GM13976 (cell line): ENCODE results near the gene CRHR2.

Experiments
- DNase-seq: peaks from one replicate; pipeline ENCODE4 v3.0.0; 2012; ENCODE audit warnings: low spot score
- in situ Hi-C: fragments of 300-500 bp; cut with MboI; formaldehyde crosslinking; loops from one replicate; pipeline ENCODE4 v1.12.0; 2022; ENCODE audit warnings: low sequenced_read_pairs, mixed read lengths, inconsistent platforms; ENCODE audit not compliant: unreplicated experiment
- TF ChIP-seq, protein P1 (sequence below): IDR thresholded peaks from 2 replicates; pipeline ENCODE4 v1.5.1; 2012; ENCODE audit warnings: borderline replicate concordance, mild to moderate bottlenecking; ENCODE audit not compliant: insufficient read depth; ENCODE audit errors: extremely low read depth, missing control alignments, control extremely low read depth

The CRHR2 gene

DNA sequence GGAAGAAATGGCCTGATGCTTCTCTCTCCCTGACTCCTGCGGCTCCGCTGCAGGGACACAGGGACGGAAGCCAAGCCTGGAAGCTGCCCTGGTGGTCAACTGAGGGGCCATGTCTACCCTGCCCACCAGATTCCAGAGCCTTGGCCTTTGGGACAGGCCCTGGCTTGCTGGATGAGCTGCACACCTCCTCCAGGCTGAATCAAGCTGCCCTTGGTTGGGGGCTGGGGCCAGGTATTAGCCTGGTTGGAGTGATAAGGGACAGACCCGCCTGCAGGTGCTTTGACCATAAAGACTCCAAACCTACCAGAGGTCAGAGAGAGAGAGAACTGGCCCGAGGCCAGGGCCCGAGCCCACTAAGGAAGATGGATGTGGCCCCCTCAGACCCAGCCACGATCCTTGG is 30.1 kb downstream of the CRHR2 start:
- in situ Hi-C loops: no loop called here
- TF ChIP-seq, protein P1, sequence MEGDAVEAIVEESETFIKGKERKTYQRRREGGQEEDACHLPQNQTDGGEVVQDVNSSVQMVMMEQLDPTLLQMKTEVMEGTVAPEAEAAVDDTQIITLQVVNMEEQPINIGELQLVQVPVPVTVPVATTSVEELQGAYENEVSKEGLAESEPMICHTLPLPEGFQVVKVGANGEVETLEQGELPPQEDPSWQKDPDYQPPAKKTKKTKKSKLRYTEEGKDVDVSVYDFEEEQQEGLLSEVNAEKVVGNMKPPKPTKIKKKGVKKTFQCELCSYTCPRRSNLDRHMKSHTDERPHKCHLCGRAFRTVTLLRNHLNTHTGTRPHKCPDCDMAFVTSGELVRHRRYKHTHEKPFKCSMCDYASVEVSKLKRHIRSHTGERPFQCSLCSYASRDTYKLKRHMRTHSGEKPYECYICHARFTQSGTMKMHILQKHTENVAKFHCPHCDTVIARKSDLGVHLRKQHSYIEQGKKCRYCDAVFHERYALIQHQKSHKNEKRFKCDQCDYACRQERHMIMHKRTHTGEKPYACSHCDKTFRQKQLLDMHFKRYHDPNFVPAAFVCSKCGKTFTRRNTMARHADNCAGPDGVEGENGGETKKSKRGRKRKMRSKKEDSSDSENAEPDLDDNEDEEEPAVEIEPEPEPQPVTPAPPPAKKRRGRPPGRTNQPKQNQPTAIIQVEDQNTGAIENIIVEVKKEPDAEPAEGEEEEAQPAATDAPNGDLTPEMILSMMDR: no peak
- no peak for DNase-seq

- in situ Hi-C loops: no loop called here
These were observed 31.8 kb downstream of the CRHR2 start for GRCh38 chr7:30650421-30650808.

DNA sequence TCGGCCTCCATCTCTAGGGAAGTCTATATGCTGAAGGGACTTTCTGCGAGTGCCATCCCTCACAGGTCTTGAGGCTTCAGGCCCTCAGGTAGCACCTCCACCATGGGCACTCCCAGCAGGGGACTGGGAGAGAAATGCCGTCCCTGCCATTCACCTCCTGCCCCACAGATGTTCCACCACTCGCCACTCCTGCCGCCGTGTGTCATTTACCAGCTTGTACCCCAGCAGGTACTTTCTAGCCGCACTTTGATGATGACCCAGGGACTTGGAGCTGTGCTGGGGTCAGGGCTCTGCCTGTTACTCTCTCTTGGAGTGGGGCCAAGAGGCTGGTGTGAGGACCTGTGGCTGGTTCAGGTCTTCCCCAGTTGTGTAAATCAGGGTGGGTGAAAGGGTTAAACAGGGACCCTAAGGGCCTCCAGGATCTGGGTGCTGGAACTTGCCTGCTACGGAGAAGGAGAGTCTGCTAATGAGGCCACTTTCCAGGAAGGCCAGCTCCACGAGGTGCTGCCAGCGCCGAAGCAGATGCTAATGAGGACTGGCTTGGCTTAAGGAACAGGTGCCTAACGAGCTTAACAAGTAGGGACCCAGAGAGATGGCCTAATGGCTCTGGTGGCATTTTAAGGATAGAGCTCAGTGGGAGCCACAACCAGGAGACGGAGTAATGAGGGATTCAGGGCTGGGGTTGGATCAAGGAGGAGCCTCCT is 32.4 kb downstream of the CRHR2 start:
- DNase-seq: no peak
- TF ChIP-seq, protein P1: no peak
- in situ Hi-C loops: no loop called here

More at GRCh38 chr7:30650421-30650808, 31.8 kb downstream of the CRHR2 start:
- DNase-seq: no peak
- TF ChIP-seq, protein P1: no peak

GRCh38 chr7:30648744-30649540 is 33.3 kb downstream of the CRHR2 start:
- DNase-seq: no peak

GRCh38 chr7:30647589-30648364 is 34.5 kb downstream of the CRHR2 start:
- in situ Hi-C loops: no loop called here
- peak; percentile 16 for DNase-seq

More at GRCh38 chr7:30648744-30649540, 33.3 kb downstream of the CRHR2 start:
- TF ChIP-seq, protein P1: no peak
- in situ Hi-C loops: no loop called here

DNA sequence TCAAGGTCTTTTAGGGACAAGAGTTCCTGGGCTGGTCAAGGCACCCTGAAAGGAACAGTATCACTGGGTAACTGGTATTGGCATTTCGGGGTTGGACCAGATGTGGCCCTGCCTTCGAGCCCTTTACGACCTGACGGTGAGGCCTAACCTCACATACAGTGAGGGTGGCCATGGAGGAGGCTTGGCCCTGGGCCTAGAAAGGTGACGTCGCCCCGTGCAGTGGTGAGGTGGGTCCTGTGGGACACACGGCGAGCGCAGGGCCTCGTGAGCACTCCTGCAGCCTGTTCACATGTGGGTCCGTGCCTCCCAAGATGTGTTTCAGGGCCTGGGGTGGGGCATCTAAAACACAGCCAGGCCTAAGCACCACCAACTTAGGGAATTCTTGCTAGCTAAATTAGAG is 36.1 kb downstream of the CRHR2 start:
- in situ Hi-C loops: no loop called here
- TF ChIP-seq, protein P1: no peak
- peak; percentile 16 for DNase-seq

More at GRCh38 chr7:30647589-30648364, 34.5 kb downstream of the CRHR2 start:
- TF ChIP-seq, protein P1: no peak
